CD4-positive, CD25-positive, alpha-beta regulatory T cell (primary cell): ENCODE data around the gene EXOSC5. TPM values are rescaled to one million over a fixed set of nuclear protein-coding genes. Genes with fewer than 3 reads are reported as not detected.

ENCODE experiments used
- ATAC-seq, 2 donors: fragments of 150-1000 bp; cut with Tn5 transposase; one replicate each; pipeline ENCODE4 v1.10.0; 2021; ENCODE audit warnings: low read depth in 2 of 2, moderate number of reproducible peaks in 2 of 2, moderate library complexity in 1 of 2
- DNase-seq, 3 donors: peaks; one replicate each; pipeline versions ENCODE4 v3.0.0 to v3.0.0-alpha.2; 2012 to 2022; ENCODE audit warnings: mixed read lengths in 1 of 3
- H3K27ac ChIP-seq: one replicate; pipeline ENCODE4 v1.7.0; 2013; ENCODE audit warnings: mild to moderate bottlenecking, low read length; ENCODE audit not compliant: insufficient read depth, poor library complexity, severe bottlenecking
- H3K27me3 ChIP-seq: one replicate; pipeline ENCODE4 v1.7.0; 2013; ENCODE audit warnings: low read length; ENCODE audit not compliant: control insufficient read depth, insufficient read depth
- H3K36me3 ChIP-seq: one replicate; pipeline ENCODE4 v1.7.0; 2013; ENCODE audit warnings: mild to moderate bottlenecking, low read length, moderate library complexity; ENCODE audit not compliant: control insufficient read depth, insufficient read depth
- H3K4me1 ChIP-seq: 2 replicates; pipeline ENCODE4 v1.7.0; 2013; ENCODE audit warnings: mild to moderate bottlenecking, low read length; ENCODE audit not compliant: insufficient read depth, control insufficient read depth, poor library complexity, severe bottlenecking
- H3K4me3 ChIP-seq: one replicate; pipeline ENCODE4 v1.7.0; 2013; ENCODE audit warnings: low read depth, mild to moderate bottlenecking, low read length, moderate library complexity
- H3K9me3 ChIP-seq, 2 experiments: 1 replicate in 1 of 2; 2 replicates in 1 of 2; pipeline ENCODE4 v1.7.0; 2013; ENCODE audit warnings: low read length in 2 of 2, mild to moderate bottlenecking in 1 of 2, moderate library complexity in 1 of 2; ENCODE audit not compliant: control insufficient read depth in 2 of 2
- H3K27ac Mint-ChIP-seq, 3 donors: one replicate each; pipeline ENCODE4 v1.8.0; 2020 to 2022; ENCODE audit warnings: mild to moderate bottlenecking in 3 of 3, mixed read lengths in 3 of 3, moderate library complexity in 2 of 3
- H3K27me3 Mint-ChIP-seq: one replicate; pipeline ENCODE4 v1.8.0; 2022; ENCODE audit warnings: mild to moderate bottlenecking, mixed read lengths
- H3K36me3 Mint-ChIP-seq: one replicate; pipeline ENCODE4 v1.8.0; 2020; ENCODE audit warnings: mixed read lengths
- H3K4me1 Mint-ChIP-seq, 4 donors: one replicate each; pipeline ENCODE4 v1.8.0; 2020 to 2022; ENCODE audit warnings: mixed read lengths in 4 of 4, mild to moderate bottlenecking in 1 of 4
- H3K4me3 Mint-ChIP-seq, 4 donors: one replicate each; pipeline ENCODE4 v1.8.0; 2020 to 2022; ENCODE audit warnings: mild to moderate bottlenecking in 4 of 4, mixed read lengths in 4 of 4, moderate library complexity in 3 of 4
- H3K9me3 Mint-ChIP-seq, 7 donors: one replicate each; pipeline ENCODE4 v1.8.0; 2020 to 2022; ENCODE audit warnings: mixed read lengths in 7 of 7, mild to moderate bottlenecking in 3 of 7, moderate library complexity in 2 of 7
- polyA plus RNA-seq, 4 donors: library from polyadenylated mRNA; unstranded; fragments of 300-500 nt; fragmentation: Illumina TruSeq; gene quantifications; one replicate each; pipeline ENCODE4 v1.2.3, GENCODE V29; 2021
- total RNA-seq: library from RNA; stranded (reverse); gene quantifications from one replicate; pipeline ENCODE4 v1.2.3, GENCODE V29; 2022

Gene EXOSC5
- total and polyA plus RNA-seq, 5 donors from 2014 or later: 13.9 to 65.3 (median 55.6) TPM

GRCh38 chr19:41354343-41354953 lies 42.7 kb downstream of the EXOSC5 start:
- Histone ChIP-seq H3K4me1 (peaks cover 70% of the 10 kb centered on the region), H3K9me3 (no peaks in the 10 kb centered on the region)
- peak overlapping the region; percentile 96 to 99 (median 97) for H3K27ac Mint-ChIP-seq

DNA sequence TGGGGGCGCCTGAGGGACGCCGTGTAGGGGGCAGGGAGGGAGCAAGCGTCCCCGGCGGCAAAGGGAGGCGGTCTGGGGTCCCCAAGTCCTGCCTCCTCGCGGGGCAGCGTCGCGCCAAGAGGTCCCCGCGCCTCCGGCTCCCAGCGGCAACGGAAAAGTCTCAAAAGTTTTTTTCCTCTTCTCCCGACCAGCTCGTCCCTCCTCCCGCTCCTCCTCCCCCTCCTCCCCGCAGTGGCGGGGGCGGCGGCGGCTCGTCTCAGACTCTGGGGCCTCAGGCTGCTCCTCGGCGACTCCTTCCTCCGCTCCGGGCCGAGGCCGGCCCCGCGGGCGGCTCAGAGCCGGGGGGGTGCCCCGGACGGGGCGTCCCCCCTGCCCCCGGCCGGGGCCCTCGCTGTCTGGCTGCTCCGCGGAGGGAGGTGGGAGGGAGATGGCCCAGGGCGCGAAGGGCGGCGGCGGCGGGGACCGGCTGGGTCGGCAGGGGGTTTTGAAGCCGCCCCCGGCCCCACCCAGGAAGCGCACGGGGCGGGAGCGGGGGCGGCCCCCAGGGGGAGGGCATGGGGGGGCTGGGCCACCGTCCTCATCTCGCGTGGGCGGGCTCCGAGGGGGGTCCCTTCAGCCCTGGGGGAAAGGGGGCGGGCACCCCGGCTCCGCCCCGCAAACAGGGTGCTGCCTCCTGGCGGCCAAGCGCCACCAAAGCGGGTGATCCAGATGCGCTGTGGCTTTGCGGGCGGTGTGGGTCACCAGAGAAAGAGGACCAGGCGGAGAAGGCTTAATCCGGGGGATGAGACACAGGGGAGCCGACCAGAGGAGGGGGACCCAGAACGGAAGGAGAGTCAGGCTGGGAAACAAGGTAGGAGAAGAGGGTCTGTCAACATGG lies 43.5 kb downstream of the EXOSC5 start, which contains the start of gene TGFB1:
TSS of gene TGFB1 (minus strand) at position 457 of the 877 bp plus-strand sequence. CDS start 878 bp downstream, outside the sequence.
- Mint-ChIP-seq H3K36me3 (peaks cover 8% of the 10 kb centered on the region), H3K4me1 (peaks cover 19 to 70% (median 54%) of the 10 kb centered on the region in 4 donors), H3K4me3 (peak within 1 kb of the TSS; percentile 97 to 100 (median 100)), H3K27ac (peak within 1 kb of the TSS; percentile 98 to 99 (median 98)), H3K9me3 (peaks cover 0 to 4% (median 0%) of the 10 kb centered on the region in 7 donors), H3K27me3 (peaks cover 5% of the 10 kb centered on the region)
- H3K4me3 ChIP-seq: peak within 1 kb of the TSS; percentile 88
- H3K36me3 ChIP-seq: no peaks in the 10 kb centered on the region
- H3K4me1 ChIP-seq: peaks cover 76% of the 10 kb centered on the region
- ATAC-seq (peak; percentile 60 to 69), DNase-seq (peak; percentile 93 to 97 (median 93))
- no peaks in the 10 kb centered on the region for H3K9me3 ChIP-seq
- peak within 1 kb of the TSS; percentile 92 for H3K27ac ChIP-seq
- H3K27me3 ChIP-seq: no peaks in the 10 kb centered on the region

More at GRCh38 chr19:41354343-41354953, 42.7 kb downstream of the EXOSC5 start:
- DNase-seq: no peak
- Mint-ChIP-seq H3K4me3 (peak overlapping the region; percentile 83 to 100 (median 90)), H3K36me3 (peaks cover 4% of the 10 kb centered on the region), H3K4me1 (peaks cover 14 to 65% (median 49%) of the 10 kb centered on the region in 4 donors), H3K27me3 (peaks cover 5% of the 10 kb centered on the region), H3K9me3 (peaks cover 0 to 4% (median 0%) of the 10 kb centered on the region in 7 donors)
- no peaks in the 10 kb centered on the region for H3K27me3 ChIP-seq
- no peaks in the 10 kb centered on the region for H3K36me3 ChIP-seq
- H3K4me3 ChIP-seq: peak overlapping the region; percentile 26
- ATAC-seq: no peak
- peak overlapping the region; percentile 92 for H3K27ac ChIP-seq

DNA sequence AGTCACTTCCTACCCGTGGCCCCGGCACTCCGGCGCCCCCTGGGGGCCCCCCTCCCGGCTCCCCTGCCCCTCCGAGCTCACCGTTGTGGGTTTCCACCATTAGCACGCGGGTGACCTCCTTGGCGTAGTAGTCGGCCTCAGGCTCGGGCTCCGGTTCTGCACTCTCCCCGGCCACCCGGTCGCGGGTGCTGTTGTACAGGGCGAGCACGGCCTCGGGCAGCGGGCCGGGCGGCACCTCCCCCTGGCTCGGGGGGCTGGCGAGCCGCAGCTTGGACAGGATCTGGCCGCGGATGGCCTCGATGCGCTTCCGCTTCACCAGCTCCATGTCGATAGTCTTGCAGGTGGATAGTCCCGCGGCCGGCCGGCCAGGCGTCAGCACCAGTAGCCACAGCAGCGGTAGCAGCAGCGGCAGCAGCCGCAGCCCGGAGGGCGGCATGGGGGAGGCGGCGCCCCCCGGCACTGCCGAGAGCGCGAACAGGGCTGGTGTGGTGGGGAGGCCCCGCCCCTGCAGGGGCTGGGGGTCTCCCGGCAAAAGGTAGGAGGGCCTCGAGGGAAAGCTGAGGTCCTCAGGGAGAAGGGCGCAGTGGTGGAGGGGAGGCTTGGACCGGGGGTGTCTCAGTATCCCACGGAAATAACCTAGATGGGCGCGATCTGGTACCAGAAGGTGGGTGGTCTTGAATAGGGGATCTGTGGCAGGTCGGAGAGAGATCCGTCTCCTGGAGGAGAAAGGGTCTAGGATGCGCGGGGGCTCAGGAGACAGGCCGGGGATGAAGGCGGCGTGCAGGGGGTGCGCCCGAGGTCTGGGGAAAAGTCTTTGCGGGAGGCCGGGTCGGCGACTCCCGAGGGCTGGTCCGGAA lies 44.3 kb downstream of the EXOSC5 start:
- Histone ChIP-seq H3K27ac (peak overlapping the region; percentile 92), H3K36me3 (peaks cover 4% of the 10 kb centered on the region), H3K9me3 (no peaks in the 10 kb centered on the region), H3K4me1 (peaks cover 74% of the 10 kb centered on the region), H3K27me3 (no peaks in the 10 kb centered on the region), H3K4me3 (peak overlapping the region; percentile 88)
- DNase-seq: peak; percentile 72 to 80 (median 79)
- peak; percentile 18 to 22 for ATAC-seq
- Mint-ChIP-seq H3K27ac (peak overlapping the region; percentile 56 to 99 (median 98)), H3K4me3 (peak overlapping the region; percentile 97 to 100 (median 100)), H3K4me1 (peaks cover 17 to 68% (median 52%) of the 10 kb centered on the region in 4 donors), H3K27me3 (peaks cover 5% of the 10 kb centered on the region), H3K36me3 (peaks cover 12% of the 10 kb centered on the region), H3K9me3 (peaks cover 0 to 4% (median 0%) of the 10 kb centered on the region in 7 donors)

- Histone ChIP-seq H3K27ac (peak overlapping the region; percentile 92), H3K4me3 (peak overlapping the region; percentile 88), H3K9me3 (no peaks in the 10 kb centered on the region), H3K27me3 (no peaks in the 10 kb centered on the region), H3K36me3 (peaks cover 7% of the 10 kb centered on the region), H3K4me1 (peaks cover 68% of the 10 kb centered on the region)
- H3K4me3 Mint-ChIP-seq: peak overlapping the region; percentile 97 to 100 (median 100)
- peaks cover 5% of the 10 kb centered on the region for H3K27me3 Mint-ChIP-seq
- peaks cover 0 to 4% (median 0%) of the 10 kb centered on the region in 7 donors for H3K9me3 Mint-ChIP-seq
- DNase-seq: no peak
- H3K27ac Mint-ChIP-seq: peak overlapping the region; percentile 64 to 99 (median 98)
- peaks cover 16 to 66% (median 47%) of the 10 kb centered on the region in 4 donors for H3K4me1 Mint-ChIP-seq
- no peak for ATAC-seq
- H3K36me3 Mint-ChIP-seq: peaks cover 12% of the 10 kb centered on the region
Observed at GRCh38 chr19:41352279-41352608, 44.9 kb downstream of the EXOSC5 start.

GRCh38 chr19:41351339-41352245 lies 45.6 kb downstream of the EXOSC5 start:
- Histone ChIP-seq H3K36me3 (peaks cover 11% of the 10 kb centered on the region), H3K4me1 (peaks cover 62% of the 10 kb centered on the region), H3K27ac (peak overlapping the region; percentile 92), H3K27me3 (no peaks in the 10 kb centered on the region), H3K4me3 (peak overlapping the region; percentile 97), H3K9me3 (no peaks in the 10 kb centered on the region)
- DNase-seq (peak; percentile 84 to 88 (median 87)), ATAC-seq (peak; percentile 59 to 62)
- Mint-ChIP-seq H3K27ac (peak overlapping the region; percentile 64 to 99 (median 98)), H3K9me3 (peaks cover 0 to 4% (median 0%) of the 10 kb centered on the region in 7 donors), H3K36me3 (peaks cover 12% of the 10 kb centered on the region), H3K4me1 (peaks cover 16 to 63% (median 41%) of the 10 kb centered on the region in 4 donors), H3K4me3 (peak overlapping the region; percentile 97 to 100 (median 100)), H3K27me3 (peaks cover 5% of the 10 kb centered on the region)

- H3K27ac Mint-ChIP-seq: peak overlapping the region; percentile 96 to 99 (median 96)
- peaks cover 16 to 61% (median 41%) of the 10 kb centered on the region in 4 donors for H3K4me1 Mint-ChIP-seq
- peak overlapping the region; percentile 97 to 100 (median 100) for H3K4me3 Mint-ChIP-seq
- Histone ChIP-seq H3K9me3 (no peaks in the 10 kb centered on the region), H3K4me3 (peak overlapping the region; percentile 97), H3K27me3 (no peaks in the 10 kb centered on the region), H3K27ac (peak overlapping the region; percentile 92), H3K4me1 (peaks cover 59% of the 10 kb centered on the region), H3K36me3 (peaks cover 18% of the 10 kb centered on the region)
- H3K27me3 Mint-ChIP-seq: peaks cover 5% of the 10 kb centered on the region
- peaks cover 16% of the 10 kb centered on the region for H3K36me3 Mint-ChIP-seq
- ATAC-seq (peak; percentile 3 to 8), DNase-seq (no peak)
- H3K9me3 Mint-ChIP-seq: peaks cover 0 to 4% (median 0%) of the 10 kb centered on the region in 7 donors
Observed at GRCh38 chr19:41350735-41351338, 46.3 kb downstream of the EXOSC5 start.
